HepG2 (cell line): ENCODE measurements around the gene PSD. TPM values are rescaled to one million over a fixed set of nuclear protein-coding genes. Genes with fewer than 3 reads are reported as not detected.

ENCODE experiments used
- ARNT ChIP-seq: fragments of 450-650 bp; IDR thresholded peaks from 2 replicates; pipeline ENCODE4 v1.6.1; 2017
- CREB1 ChIP-seq, 2 experiments: fragments of 450-650 bp in 1 of 2; IDR thresholded peaks; 2 replicates each; pipeline ENCODE4 v1.6.1; 2016 to 2017; ENCODE audit warnings: control low read depth in 1 of 2, mild to moderate bottlenecking in 1 of 2, missing compliant biosample characterization in 1 of 2, missing genetic modification characterization in 1 of 2
- HIC2 ChIP-seq: sonication (generic); formaldehyde crosslinking; IDR thresholded peaks from 2 replicates; pipeline ENCODE4 v1.9.0; 2022; ENCODE audit warnings: low read depth, missing genetic modification reagents
- HIVEP1 ChIP-seq: sonication (generic); formaldehyde crosslinking; IDR thresholded peaks from 2 replicates; pipeline ENCODE4 v1.4.0; 2020; ENCODE audit warnings: mild to moderate bottlenecking, missing genetic modification reagents
- HNF4G ChIP-seq, 2 experiments: sonication (generic) in 1 of 2; formaldehyde crosslinking in 1 of 2; IDR thresholded peaks; 2 replicates each; pipeline versions ENCODE4 v1.4.0 to v1.6.1; 2011 to 2020; ENCODE audit warnings: borderline replicate concordance in 2 of 2, low read depth in 2 of 2, mild to moderate bottlenecking in 2 of 2, low read length in 1 of 2, missing genetic modification reagents in 1 of 2, moderate library complexity in 1 of 2
- HOXA7 ChIP-seq: sonication (generic); formaldehyde crosslinking; IDR thresholded peaks from 2 replicates; pipeline ENCODE4 v1.8.1; 2022; ENCODE audit warnings: mild to moderate bottlenecking, missing genetic modification reagents, moderate library complexity
- MED8 ChIP-seq: sonication (generic); formaldehyde crosslinking; IDR thresholded peaks from 2 replicates; pipeline ENCODE4 v1.8.1; 2023; ENCODE audit warnings: mild to moderate bottlenecking, missing genetic modification reagents; ENCODE audit not compliant: insufficient replicate concordance
- MLXIP ChIP-seq: sonication (generic); formaldehyde crosslinking; IDR thresholded peaks from 2 replicates; pipeline ENCODE4 v1.9.0; 2021; ENCODE audit warnings: missing genetic modification reagents, borderline replicate concordance
- NR2F1 ChIP-seq, 2 experiments: fragments of 450-650 bp in 1 of 2; formaldehyde crosslinking in 1 of 2; IDR thresholded peaks; 2 replicates each; pipeline versions ENCODE4 v1.5.0 to v1.6.1; 2016 to 2020; ENCODE audit warnings: mild to moderate bottlenecking in 1 of 2, missing compliant biosample characterization in 1 of 2, missing genetic modification reagents in 1 of 2, moderate library complexity in 1 of 2
- SMYD3 ChIP-seq: sonication (generic); formaldehyde crosslinking; IDR thresholded peaks from 2 replicates; pipeline ENCODE4 v1.8.1; 2023; ENCODE audit warnings: mild to moderate bottlenecking, missing genetic modification reagents
- TBP ChIP-seq: sonication (generic); formaldehyde crosslinking; IDR thresholded peaks from 2 replicates; pipeline ENCODE4 v1.5.0; 2020; ENCODE audit warnings: missing genetic modification reagents
- TFE3 ChIP-seq: IDR thresholded peaks from 2 replicates; pipeline ENCODE4 v1.6.1; 2016
- THAP11 ChIP-seq: IDR thresholded peaks from 2 replicates; pipeline ENCODE4 v1.6.1; 2016; ENCODE audit warnings: missing biosample characterization, missing genetic modification reagents
- TRIM24 ChIP-seq: sonication (generic); formaldehyde crosslinking; IDR thresholded peaks from 2 replicates; pipeline ENCODE4 v1.8.0; 2022; ENCODE audit warnings: mild to moderate bottlenecking, missing genetic modification reagents
- ZFY ChIP-seq: sonication (generic); formaldehyde crosslinking; IDR thresholded peaks from 2 replicates; pipeline ENCODE4 v1.4.0; 2020; ENCODE audit warnings: missing genetic modification reagents
- ZNF232 ChIP-seq: sonication (generic); formaldehyde crosslinking; IDR thresholded peaks from 2 replicates; pipeline ENCODE4 v1.4.0; 2020; ENCODE audit warnings: missing genetic modification reagents, borderline replicate concordance
- ZNF512B ChIP-seq: sonication (generic); formaldehyde crosslinking; IDR thresholded peaks from 2 replicates; pipeline ENCODE4 v1.5.1; 2020; ENCODE audit warnings: missing genetic modification reagents, mild to moderate bottlenecking, borderline replicate concordance
- ZSCAN30 ChIP-seq: sonication (generic); formaldehyde crosslinking; IDR thresholded peaks from 2 replicates; pipeline ENCODE4 v1.5.0; 2020; ENCODE audit warnings: mild to moderate bottlenecking, missing genetic modification reagents
- polyA plus RNA-seq, 8 experiments: library from polyadenylated mRNA; depleted of rRNA in 3 of 8; stranded (reverse) in 7 of 8; unstranded in 1 of 8; fragments of >200 nt; fragmentation: Illumina TruSeq in 4 of 8; extraction: Trizol in 4 of 8; gene quantifications; 2 replicates each; pipeline versions ENCODE4 v1.2.1 to v1.2.3, GENCODE V29; 2011 to 2016; ENCODE audit warnings: low read depth in 4 of 8, missing spikeins in 1 of 8, mixed read lengths in 1 of 8; ENCODE audit not compliant: insufficient read depth in 1 of 8
- total RNA-seq, 5 experiments: library from RNA; depleted of rRNA; stranded (reverse); fragments of >200 nt; fragmentation: Illumina TruSeq; extraction: Trizol; gene quantifications; 2 replicates each; pipeline ENCODE4 v1.2.3, GENCODE V29; 2016; ENCODE audit warnings: low read depth in 1 of 5

PSD gene
- total and polyA plus RNA-seq, 2 of the 13 experiments (the other 11 are each of a cell fraction or from before 2014, with no cell fraction given): 0.35 to 0.58 TPM

- TF ChIP-seq HIC2 (CRISPR knock-in tag) (peak; percentile 81), ARNT (no peak), THAP11 (CRISPR knock-in tag) (peak; percentile 82), HIVEP1 (CRISPR knock-in tag) (peak; percentile 97), MLXIP (CRISPR knock-in tag) (no peak), MED8 (peak; percentile 90), TFE3 (CRISPR knock-in tag) (peak; percentile 40; the same call in 1 of the 2 replicates), TBP (no peak), ZNF512B (peak; percentile 85; the same call in 1 of the 2 replicates), NR2F1 (CRISPR knock-in tag; IDR thresholded peaks at IDR 0.05) (no peak), HNF4G (IDR thresholded peaks at IDR 0.05; ENCODE audit: borderline replicate concordance, low read depth, low read length) (no peak), HNF4G (CRISPR knock-in tag; IDR thresholded peaks at IDR 0.05; ENCODE audit: borderline replicate concordance, low read depth) (peak; percentile 14; the same call in 1 of the 2 replicates), SMYD3 (no peak), ZFY (CRISPR knock-in tag) (peak; percentile 87), ZSCAN30 (CRISPR knock-in tag) (no peak), HOXA7 (no peak), CREB1 (IDR thresholded peaks at IDR 0.05) (peak; percentile 87), CREB1 (CRISPR knock-in tag; IDR thresholded peaks at IDR 0.05) (peak; percentile 54; the same call in 1 of the 2 replicates), TRIM24 (CRISPR knock-in tag) (no peak), ZNF232 (CRISPR knock-in tag) (no peak)
These were observed 19.2 kb downstream of the PSD start (continued) for GRCh38 chr10:102399217-102400021.
